ENCODE results near the gene GNPTAB.

- TF ChIP-seq CTCF (conservative IDR thresholded peaks at IDR 0.05 in 1 of 2, IDR thresholded peaks at IDR 0.05 in 1 of 2; ENCODE audit: extremely low read depth in 1 of 2, insufficient read depth in 1 of 2, low read depth in 1 of 2, low read length in 2 of 2) (no peak), EZH2 (IDR thresholded peaks at IDR 0.05; ENCODE audit: borderline replicate concordance, low read length) (no peak)
Observed at GRCh38 chr12:101823039-101823438, 7.7 kb downstream of the GNPTAB start.

All from mammary epithelial cell (primary cell).